ENCODE results near the gene SNTB2. TPM values are rescaled to one million over a fixed set of nuclear protein-coding genes. Genes with fewer than 3 reads are reported as not detected.
"Not testable (repeated sequence)": the region's sequence is repeated elsewhere in the genome, so short reads cannot be mapped to it uniquely, and the experiment has no call there.

Gene SNTB2
- total RNA-seq, 2 experiments from 2014 or later: 11.8 to 13.0 TPM

GRCh38 chr16:69293401-69293800, 106.4 kb downstream of the SNTB2 start:
- POLR2A ChIA-PET: no interaction called here
- peak; percentile 53 for ATAC-seq

GRCh38 chr16:69294051-69294450, 107.1 kb downstream of the SNTB2 start:
- POLR2A ChIA-PET: no interaction called here
- no peak for TF ChIP-seq CTCF (IDR thresholded peaks at IDR 0.05)
- no peaks in the 10 kb centered on the region for H3K36me3 Mint-ChIP-seq (ENCODE audit: low read depth)
- H3K27me3 Mint-ChIP-seq: no peaks in the 10 kb centered on the region
- CTCF ChIA-PET: interaction anchor here (0.8 kb wide), 1 partner anchor 143 kb away, joined by 3 read pairs; no protein-coding TSS in a partner anchor
- intact Hi-C loops (cut with micrococcal nuclease): no loop called here
- ATAC-seq (no peak), DNase-seq (no peak)
- peaks cover 5% of the 10 kb centered on the region for H3K4me1 Mint-ChIP-seq (ENCODE audit: low read depth)
- H3K4me3 Mint-ChIP-seq: no peak overlapping the region
- H3K27ac Mint-ChIP-seq: no peak overlapping the region
- no peaks in the 10 kb centered on the region for H3K9me3 Mint-ChIP-seq

More at GRCh38 chr16:69293401-69293800, 106.4 kb downstream of the SNTB2 start:
- Mint-ChIP-seq H3K9me3 (no peaks in the 10 kb centered on the region), H3K36me3 (ENCODE audit: low read depth) (no peaks in the 10 kb centered on the region), H3K4me3 (no peak overlapping the region), H3K4me1 (ENCODE audit: low read depth) (peaks cover 5% of the 10 kb centered on the region), H3K27me3 (no peaks in the 10 kb centered on the region), H3K27ac (peak overlapping the region; percentile 40)
- CTCF ChIA-PET: interaction anchor here (0.8 kb wide), 1 partner anchor 143 kb away, joined by 3 read pairs; no protein-coding TSS in a partner anchor
- TF ChIP-seq CTCF (IDR thresholded peaks at IDR 0.05): no peak
- DNase-seq: no peak
- intact Hi-C loops (cut with micrococcal nuclease): no loop called here

GRCh38 chr16:69296771-69297170, 109.8 kb downstream of the SNTB2 start:
- CTCF ChIA-PET; ATAC-seq; H3K27me3 Mint-ChIP-seq; H3K9me3 Mint-ChIP-seq; DNase-seq; H3K4me1 Mint-ChIP-seq (ENCODE audit: low read depth); H3K27ac Mint-ChIP-seq; intact Hi-C loops (cut with micrococcal nuclease); H3K4me3 Mint-ChIP-seq; H3K36me3 Mint-ChIP-seq (ENCODE audit: low read depth): not testable (repeated sequence)
- POLR2A ChIA-PET: interaction anchor here (0.6 kb wide), 1 partner anchor 1514 kb away, joined by 3 read pairs; no protein-coding TSS in a partner anchor

- Mint-ChIP-seq H3K36me3 (ENCODE audit: low read depth) (peaks cover 2% of the 10 kb centered on the region), H3K9me3 (no peaks in the 10 kb centered on the region), H3K27me3 (no peaks in the 10 kb centered on the region), H3K4me3 (no peak overlapping the region), H3K27ac (no peak overlapping the region), H3K4me1 (ENCODE audit: low read depth) (peaks cover 4% of the 10 kb centered on the region)
- DNase-seq: no peak
- intact Hi-C loops (cut with micrococcal nuclease): no loop called here
- POLR2A ChIA-PET: no interaction called here
- ATAC-seq: no peak
- CTCF ChIA-PET: no interaction called here
- TF ChIP-seq CTCF (IDR thresholded peaks at IDR 0.05): no peak
Observed at GRCh38 chr16:69298261-69298660, 111.3 kb downstream of the SNTB2 start.

- Mint-ChIP-seq H3K27me3 (no peaks in the 10 kb centered on the region), H3K4me3 (no peak overlapping the region), H3K36me3 (ENCODE audit: low read depth) (peaks cover 2% of the 10 kb centered on the region), H3K27ac (no peak overlapping the region), H3K4me1 (ENCODE audit: low read depth) (no peaks in the 10 kb centered on the region), H3K9me3 (no peaks in the 10 kb centered on the region)
- ChIA-PET CTCF (interaction anchor here (0.9 to 1.2 kb wide), 3 partner anchors 10 to 152 kb away, joined by 3 to 5 read pairs (median 4); partner anchors contain the start of gene VPS4A), POLR2A (interaction anchor here (0.7 kb wide), 1 partner anchor 151 kb away, joined by 4 read pairs; no protein-coding TSS in a partner anchor)
- no peak for TF ChIP-seq CTCF (IDR thresholded peaks at IDR 0.05)
- DNase-seq (no peak), ATAC-seq (no peak)
- intact Hi-C loops (cut with micrococcal nuclease): no loop called here
Observed at GRCh38 chr16:69301187-69301586, 114.2 kb downstream of the SNTB2 start.

All from activated CD8-positive, alpha-beta T cell treated with anti-CD3 and anti-CD28 coated beads for 36 hours (primary cell).